ENCODE measurements around the gene MFAP3.
"Not testable (repeated sequence)": the region's sequence is repeated elsewhere in the genome, so short reads cannot be mapped to it uniquely, and the experiment has no call there.

The MFAP3 gene

GRCh38 chr5:154055201-154055600 lies 16.4 kb downstream of the MFAP3 start:
- DNase-seq, result no peak

DNA sequence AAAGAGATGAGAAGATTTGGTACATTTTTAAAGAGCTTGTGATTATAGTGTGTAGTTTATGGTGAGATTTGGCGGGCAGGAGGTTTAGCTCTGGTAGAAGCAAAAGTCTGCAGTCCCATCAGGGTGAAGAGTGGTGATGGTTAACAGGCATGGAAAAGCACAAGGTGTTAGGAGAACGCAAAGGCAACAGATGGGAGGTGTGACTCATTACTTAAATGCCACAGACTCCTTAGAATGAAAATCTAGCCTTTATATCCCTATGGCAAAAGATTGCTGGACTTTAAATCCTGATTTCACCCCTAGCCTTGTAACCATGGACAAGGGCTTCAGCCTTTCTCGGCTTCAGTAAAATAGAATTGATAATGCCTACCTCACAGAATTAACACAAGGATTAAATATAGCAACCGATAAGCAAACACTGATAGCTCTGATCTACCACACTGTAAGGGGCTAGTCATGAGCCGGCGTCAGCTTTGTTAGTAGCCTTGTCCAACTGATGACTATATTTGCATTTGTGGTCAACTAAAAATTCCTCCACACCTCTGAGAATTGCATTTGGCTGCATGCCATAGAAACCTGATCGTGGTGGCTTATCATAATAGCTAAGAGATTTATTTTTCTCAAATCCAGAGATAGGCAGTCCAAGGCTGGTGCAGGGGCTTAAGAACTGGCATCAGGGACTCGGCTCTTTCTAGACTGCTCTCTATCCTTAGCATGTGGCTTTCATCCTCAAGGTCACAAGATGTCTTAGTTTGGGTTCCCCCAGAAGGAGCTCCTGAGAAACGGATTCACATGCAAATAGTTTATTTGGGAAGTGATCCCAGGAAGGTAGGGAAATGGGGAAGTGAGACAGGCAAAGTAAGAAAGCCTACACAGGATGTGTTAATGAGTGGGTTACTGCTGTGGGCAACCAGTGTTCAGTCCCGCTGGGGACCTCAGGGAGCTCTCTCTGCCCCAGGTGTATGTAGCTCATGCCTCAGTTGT lies 19.6 kb downstream of the MFAP3 start:
- no peak for DNase-seq

GRCh38 chr5:154059039-154059430 lies 20.3 kb downstream of the MFAP3 start:
- no peak for DNase-seq

DNA sequence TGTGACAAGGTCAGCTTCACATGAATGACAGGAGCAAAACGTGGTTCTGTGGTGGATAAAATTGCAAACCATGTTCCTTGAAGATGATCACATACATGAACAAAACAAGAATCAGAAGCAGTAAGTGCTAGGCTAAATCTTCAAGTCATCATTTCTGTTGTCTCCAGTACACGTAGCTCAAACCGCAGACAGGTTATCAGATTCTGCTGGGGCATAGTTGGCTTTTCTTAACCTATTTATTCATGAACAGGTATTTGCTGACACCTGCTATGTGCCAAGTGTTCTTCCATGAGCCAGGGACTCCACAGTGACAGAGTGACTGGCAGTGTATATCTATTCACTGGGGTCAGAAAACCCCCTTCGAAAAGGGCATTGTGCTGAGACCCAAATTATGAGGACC lies 20.8 kb downstream of the MFAP3 start:
- DNase-seq, result no peak

GRCh38 chr5:154060606-154061005 lies 21.8 kb downstream of the MFAP3 start:
- DNase-seq, result peak; percentile 34

DNA sequence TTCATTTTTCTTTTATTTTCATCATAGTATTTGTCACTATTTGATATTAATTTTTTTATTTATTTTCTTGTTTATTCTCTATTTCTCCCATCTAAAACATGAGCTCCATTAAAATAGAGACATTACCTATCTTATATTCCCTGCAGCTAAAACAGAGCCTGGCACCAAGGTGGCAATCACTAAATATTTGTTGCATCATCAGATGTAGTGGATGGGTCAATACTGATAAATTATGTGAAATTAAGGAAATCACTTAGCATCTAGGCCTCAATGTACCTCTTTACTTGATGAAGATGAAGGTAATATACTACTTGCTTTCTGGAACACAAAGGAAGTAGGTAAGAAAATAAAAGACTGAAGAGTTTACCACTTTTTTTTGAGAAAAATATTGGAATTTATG lies 24.6 kb downstream of the MFAP3 start:
- no peak for DNase-seq

DNA sequence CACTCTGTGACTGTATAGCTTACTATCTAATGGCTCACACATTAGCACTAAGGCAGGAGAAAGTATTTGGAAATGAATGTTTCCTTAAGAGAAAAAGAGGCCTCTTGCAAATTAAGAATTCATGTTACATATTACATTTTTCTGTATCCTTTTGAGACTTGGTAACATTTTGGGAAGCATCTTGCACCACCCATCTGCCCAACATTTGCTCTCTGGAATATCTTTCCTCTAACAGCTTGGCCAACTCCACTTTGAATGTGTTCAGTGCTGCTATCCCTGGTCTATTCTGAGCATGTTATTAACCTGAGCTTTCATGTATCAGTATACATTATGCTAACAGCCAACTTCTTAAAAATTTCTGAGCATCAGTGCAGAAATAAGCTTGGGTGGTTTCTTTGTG lies 27.2 kb downstream of the MFAP3 start:
- DNase-seq, result no peak

DNA sequence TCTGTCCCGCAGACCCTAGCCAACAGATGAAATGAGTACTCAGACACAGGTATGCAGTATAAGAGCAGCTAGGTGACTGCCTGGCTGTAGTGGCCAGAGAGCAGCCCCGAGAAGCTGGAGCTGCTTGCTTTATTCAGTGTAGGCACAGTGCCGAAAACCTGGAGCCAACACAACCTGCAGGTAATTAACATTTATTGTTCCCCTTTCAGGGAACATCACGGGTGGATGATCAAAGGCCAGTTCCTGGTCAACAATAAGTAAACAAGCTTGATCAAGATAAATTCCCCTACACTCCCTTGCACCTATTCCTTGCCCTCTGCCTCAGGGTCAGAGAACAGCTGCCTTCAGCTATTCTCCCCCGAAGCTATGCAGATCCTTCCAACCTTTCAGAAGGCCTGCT lies 31.1 kb downstream of the MFAP3 start:
- DNase-seq, result not testable (repeated sequence)

GRCh38 chr5:154071799-154072413 lies 33.1 kb downstream of the MFAP3 start:
- no peak for DNase-seq

GRCh38 chr5:154072414-154073171 lies 33.8 kb downstream of the MFAP3 start:
- DNase-seq, result peak; percentile 28

GRCh38 chr5:154076240-154076922 lies 37.6 kb downstream of the MFAP3 start:
- DNase-seq, result no peak

DNA sequence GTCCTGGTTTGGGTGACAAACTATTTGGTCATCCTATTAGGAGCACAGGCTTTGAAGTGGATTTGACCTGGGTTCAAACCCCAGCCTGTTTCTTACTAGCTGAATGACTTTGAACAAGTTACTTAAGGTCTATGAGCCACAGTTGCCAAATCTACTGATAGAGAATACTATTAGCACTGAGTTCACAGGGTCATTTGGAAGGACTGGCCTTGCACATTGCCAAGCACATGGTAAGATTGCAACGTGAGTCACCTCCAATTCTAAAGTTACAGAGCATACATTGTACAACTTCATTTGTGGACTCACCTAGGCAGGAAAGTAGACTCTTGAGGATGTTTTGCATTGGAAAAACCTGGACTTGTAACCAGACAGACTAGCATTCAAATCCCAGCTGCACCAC lies 38.9 kb downstream of the MFAP3 start:
- DNase-seq, result no peak

DNA sequence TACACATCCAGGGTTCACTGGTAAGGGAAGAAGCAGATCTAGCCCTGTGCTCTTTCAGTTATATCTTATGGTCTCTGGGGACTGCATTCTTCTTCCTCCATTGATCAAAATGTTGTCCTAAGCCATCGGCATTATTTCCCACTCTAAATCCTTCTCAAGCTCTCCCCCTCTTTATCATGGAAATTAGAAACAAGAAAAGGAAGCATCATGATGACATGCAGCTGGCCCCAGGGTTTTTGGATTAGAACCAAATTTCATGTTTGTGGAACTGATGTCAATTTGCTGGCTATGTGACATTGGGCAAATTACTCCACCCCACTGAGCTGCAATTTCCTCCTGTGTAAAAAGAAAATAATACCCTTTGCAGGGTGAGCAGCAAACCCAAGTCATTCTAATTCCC lies 39.5 kb downstream of the MFAP3 start:
- no peak for DNase-seq

DNA sequence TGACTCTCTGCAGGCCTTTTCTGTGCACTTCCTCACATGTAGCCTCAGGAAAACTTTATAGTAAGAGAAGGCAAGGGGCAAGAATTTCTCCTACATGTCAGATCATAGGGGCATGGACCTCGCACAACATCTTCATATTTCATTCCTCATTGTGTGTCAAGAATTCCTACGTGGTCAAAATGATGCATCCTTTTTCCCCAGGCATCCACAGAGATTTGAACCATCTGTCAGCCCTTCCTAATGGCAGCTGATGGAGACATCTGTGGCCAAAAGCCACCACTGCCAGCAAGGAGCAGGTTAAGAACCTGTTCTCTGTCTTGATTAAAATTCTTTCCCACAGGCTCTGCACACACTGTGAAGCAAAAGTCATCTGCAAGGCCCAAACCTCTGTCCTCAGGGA lies 42.5 kb downstream of the MFAP3 start:
- no peak for DNase-seq

GRCh38 chr5:154084062-154084639 lies 45.4 kb downstream of the MFAP3 start:
- no peak for DNase-seq

- peak; percentile 13 for DNase-seq
These were observed 47.4 kb downstream of the MFAP3 start for GRCh38 chr5:154086146-154086545.

GRCh38 chr5:154086641-154087040 lies 47.9 kb downstream of the MFAP3 start:
- peak; percentile 65 for DNase-seq

DNA sequence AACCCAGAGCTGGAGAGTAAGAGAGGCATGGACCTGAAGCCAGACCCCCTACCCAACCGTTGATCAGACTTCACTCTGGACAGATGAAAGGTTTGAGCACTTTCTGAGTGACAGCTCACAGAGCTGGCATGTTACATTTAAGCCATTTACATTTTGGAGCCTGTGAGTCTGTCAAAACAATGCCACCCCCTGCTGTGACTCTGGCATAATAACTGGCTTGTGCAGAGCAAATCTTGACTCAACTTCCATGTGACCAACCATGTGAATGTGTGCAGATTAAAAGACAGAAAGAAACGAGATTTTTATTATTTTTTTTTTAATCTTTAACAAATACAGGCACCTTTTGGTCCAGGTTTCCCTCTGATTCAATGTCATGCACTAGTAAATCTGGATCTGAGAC lies 48.5 kb downstream of the MFAP3 start:
- DNase-seq, result no peak

DNA sequence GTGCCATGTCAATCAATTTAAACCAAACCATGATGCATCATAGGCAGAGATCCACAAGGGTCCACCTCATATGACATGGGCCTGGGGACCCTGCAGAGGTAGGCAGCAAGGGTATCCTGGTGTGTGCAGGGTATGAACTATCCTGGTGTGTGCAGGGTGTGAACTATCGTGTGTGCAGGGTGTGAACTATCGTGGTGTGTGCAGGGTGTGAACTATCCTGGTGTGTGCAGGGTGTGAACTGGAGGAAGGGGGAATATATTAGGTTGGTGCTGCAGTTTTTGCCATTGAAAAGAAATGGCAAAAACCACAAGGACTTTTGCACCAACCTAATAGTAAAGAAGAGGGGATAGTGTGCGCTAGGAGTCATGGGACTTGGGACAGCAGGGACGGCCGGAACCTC lies 50.0 kb downstream of the MFAP3 start:
- DNase-seq, result no peak

DNA sequence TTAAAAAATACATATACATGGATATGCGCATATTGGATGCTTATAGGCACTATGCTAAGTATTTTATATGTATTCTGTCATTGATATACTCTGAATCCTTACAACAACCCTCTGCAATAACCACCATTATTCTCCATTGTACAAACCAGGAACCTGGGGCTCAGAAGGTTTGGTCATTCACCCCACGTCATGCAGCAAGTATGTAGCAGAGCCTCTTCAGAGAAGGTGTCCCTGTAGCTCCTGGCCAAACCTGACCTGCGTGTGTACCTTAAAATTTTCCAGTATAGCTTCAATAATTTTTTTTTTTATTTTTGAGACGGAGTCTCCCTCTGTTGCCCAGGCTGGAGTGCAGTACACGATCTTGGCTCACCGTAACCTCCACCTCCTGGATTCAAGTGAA lies 51.9 kb downstream of the MFAP3 start:
- DNase-seq, result no peak

GRCh38 chr5:154092356-154093141 lies 53.8 kb downstream of the MFAP3 start:
- no peak for DNase-seq

DNA sequence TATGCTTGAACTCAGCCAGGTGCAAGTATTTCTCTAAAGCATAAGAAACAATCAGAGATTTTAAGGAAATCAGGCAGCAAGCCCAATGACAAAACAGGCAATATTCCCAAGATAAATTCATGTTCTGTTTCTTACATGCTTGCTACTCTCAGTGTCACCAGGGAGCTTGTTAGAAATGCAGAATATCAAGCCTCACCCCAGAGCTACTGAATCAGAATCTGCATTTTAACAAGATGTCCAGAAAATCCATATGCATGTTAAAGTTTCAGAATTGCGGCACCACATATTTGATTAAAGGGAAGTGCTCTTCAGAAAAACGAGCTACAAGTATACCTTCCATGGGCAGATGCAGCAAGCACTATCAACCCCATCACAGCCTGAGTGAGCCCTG lies 54.4 kb downstream of the MFAP3 start:
- DNase-seq, result no peak

Data from NCI-H524 treated with DMSO at 0.1 percent for 48 hours (cell line).